ENCODE measurements around the gene CTBP2. TPM values are rescaled to one million over a fixed set of nuclear protein-coding genes. Genes with fewer than 3 reads are reported as not detected.

The CTBP2 gene
- total RNA-seq, 2 experiments from 2014 or later = 0.25 TPM; not detected in 1

GRCh38 chr10:124942317-124943169, 217.8 kb downstream of the CTBP2 start:
- Mint-ChIP-seq H3K4me1 (peaks cover 48% of the 10 kb centered on the region), H3K9me3 (no peaks in the 10 kb centered on the region), H3K4me3 (no peak overlapping the region), H3K36me3 (peaks cover 16% of the 10 kb centered on the region), H3K27me3 (no peaks in the 10 kb centered on the region), H3K27ac (no peak overlapping the region)
- DNase-seq = no peak

GRCh38 chr10:124941823-124942222, 218.5 kb downstream of the CTBP2 start, which contains the start of gene ZRANB1:
Gene ZRANB1 (plus strand): TSS chr10:124942123. CDS start chr10:124942494, 371 bp downstream.
- peaks cover 44% of the 10 kb centered on the region for H3K4me1 Mint-ChIP-seq
- DNase-seq = no peak
- H3K36me3 Mint-ChIP-seq = peaks cover 14% of the 10 kb centered on the region
- H3K27me3 Mint-ChIP-seq = no peaks in the 10 kb centered on the region
- no peaks in the 10 kb centered on the region for H3K9me3 Mint-ChIP-seq
- H3K27ac Mint-ChIP-seq = no peak within 1 kb of the TSS
- no peak within 1 kb of the TSS for H3K4me3 Mint-ChIP-seq

- Mint-ChIP-seq H3K4me3 (no peak overlapping the region), H3K36me3 (peaks cover 11% of the 10 kb centered on the region), H3K9me3 (no peaks in the 10 kb centered on the region)
These were observed 221.1 kb downstream of the CTBP2 start for GRCh38 chr10:124939290-124939689.

GRCh38 chr10:124936813-124937212, 223.6 kb downstream of the CTBP2 start:
- H3K27ac Mint-ChIP-seq = no peak overlapping the region
- H3K4me1 Mint-ChIP-seq = peaks cover 38% of the 10 kb centered on the region
- DNase-seq = no peak
- no peak overlapping the region for H3K4me3 Mint-ChIP-seq
- peaks cover 3% of the 10 kb centered on the region for H3K9me3 Mint-ChIP-seq
- H3K36me3 Mint-ChIP-seq = peaks cover 14% of the 10 kb centered on the region
- H3K27me3 Mint-ChIP-seq = no peaks in the 10 kb centered on the region

More at GRCh38 chr10:124939290-124939689, 221.1 kb downstream of the CTBP2 start:
- peaks cover 51% of the 10 kb centered on the region for H3K4me1 Mint-ChIP-seq
- no peak overlapping the region for H3K27ac Mint-ChIP-seq
- H3K27me3 Mint-ChIP-seq = no peaks in the 10 kb centered on the region
- no peak for DNase-seq

DNA sequence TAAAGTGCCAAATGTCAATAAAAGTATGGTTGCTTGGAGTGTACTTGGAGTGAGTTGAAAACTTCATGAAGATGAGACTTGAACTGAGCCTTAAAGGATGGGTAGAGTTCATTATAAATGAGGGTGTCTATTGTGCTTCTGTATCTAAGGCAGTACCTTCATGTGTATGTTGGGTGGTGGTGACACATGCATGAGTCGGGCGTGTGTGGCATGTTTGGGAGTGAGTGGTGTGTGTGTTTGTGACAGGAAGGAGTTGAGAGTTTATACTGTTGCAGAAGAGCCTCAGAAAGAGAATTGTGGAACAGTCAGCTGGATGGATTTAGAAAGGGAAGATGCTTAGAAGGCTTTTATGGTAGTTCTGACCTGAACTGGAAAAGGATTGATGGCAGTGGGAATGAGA, 224.4 kb downstream of the CTBP2 start:
- H3K4me3 Mint-ChIP-seq = no peak overlapping the region
- peaks cover 5% of the 10 kb centered on the region for H3K9me3 Mint-ChIP-seq
- H3K4me1 Mint-ChIP-seq = peaks cover 35% of the 10 kb centered on the region
- no peaks in the 10 kb centered on the region for H3K27me3 Mint-ChIP-seq
- H3K27ac Mint-ChIP-seq = no peak overlapping the region
- H3K36me3 Mint-ChIP-seq = peaks cover 17% of the 10 kb centered on the region
- no peak for DNase-seq

Other genes starting within 250 kb of the CTBP2 start
- 10 to 100 TPM; 11.5 to 12.6 TPM for gene ZRANB1, start 218.4 kb downstream of the CTBP2 start, total RNA-seq